ENCODE data around the gene ELAPOR2.
"Not testable (repeated sequence)": the region's sequence is repeated elsewhere in the genome, so short reads cannot be mapped to it uniquely, and the experiment has no call there.

The ELAPOR2 gene, protein sequence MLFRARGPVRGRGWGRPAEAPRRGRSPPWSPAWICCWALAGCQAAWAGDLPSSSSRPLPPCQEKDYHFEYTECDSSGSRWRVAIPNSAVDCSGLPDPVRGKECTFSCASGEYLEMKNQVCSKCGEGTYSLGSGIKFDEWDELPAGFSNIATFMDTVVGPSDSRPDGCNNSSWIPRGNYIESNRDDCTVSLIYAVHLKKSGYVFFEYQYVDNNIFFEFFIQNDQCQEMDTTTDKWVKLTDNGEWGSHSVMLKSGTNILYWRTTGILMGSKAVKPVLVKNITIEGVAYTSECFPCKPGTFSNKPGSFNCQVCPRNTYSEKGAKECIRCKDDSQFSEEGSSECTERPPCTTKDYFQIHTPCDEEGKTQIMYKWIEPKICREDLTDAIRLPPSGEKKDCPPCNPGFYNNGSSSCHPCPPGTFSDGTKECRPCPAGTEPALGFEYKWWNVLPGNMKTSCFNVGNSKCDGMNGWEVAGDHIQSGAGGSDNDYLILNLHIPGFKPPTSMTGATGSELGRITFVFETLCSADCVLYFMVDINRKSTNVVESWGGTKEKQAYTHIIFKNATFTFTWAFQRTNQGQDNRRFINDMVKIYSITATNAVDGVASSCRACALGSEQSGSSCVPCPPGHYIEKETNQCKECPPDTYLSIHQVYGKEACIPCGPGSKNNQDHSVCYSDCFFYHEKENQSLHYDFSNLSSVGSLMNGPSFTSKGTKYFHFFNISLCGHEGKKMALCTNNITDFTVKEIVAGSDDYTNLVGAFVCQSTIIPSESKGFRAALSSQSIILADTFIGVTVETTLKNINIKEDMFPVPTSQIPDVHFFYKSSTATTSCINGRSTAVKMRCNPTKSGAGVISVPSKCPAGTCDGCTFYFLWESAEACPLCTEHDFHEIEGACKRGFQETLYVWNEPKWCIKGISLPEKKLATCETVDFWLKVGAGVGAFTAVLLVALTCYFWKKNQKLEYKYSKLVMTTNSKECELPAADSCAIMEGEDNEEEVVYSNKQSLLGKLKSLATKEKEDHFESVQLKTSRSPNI

GRCh38 chr7:87059525-87060287, at the start of gene ELAPOR2:
TSS of gene ELAPOR2 (minus strand) at chr7:87059654. CDS start at chr7:87059513, 141 bp downstream.
- peak; percentile 84 for DNase-seq

GRCh38 chr7:87107949-87108776, 48.7 kb upstream of the ELAPOR2 start:
- no peak for DNase-seq

GRCh38 chr7:87106974-87107612, 47.6 kb upstream of the ELAPOR2 start:
- DNase-seq: no peak

DNA sequence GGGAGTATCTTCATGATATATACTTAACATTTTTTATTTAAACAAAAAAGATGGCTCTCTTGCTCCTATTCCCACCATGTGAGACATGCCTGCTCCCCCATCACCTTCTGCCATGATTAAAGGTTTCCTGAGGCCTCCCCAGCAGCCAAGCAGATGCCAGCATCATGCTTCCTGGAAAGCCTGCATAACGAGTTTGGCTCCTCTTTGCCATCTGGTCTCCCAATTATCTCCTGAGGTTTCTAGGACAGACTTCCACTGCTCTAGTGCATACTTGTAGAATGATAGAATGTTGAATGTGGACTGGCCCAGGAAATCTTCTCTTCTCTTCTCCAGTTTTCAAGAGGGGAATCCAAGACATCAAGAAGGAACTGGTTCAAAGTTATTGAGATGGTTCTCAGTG, 45.9 kb upstream of the ELAPOR2 start:
- no peak for DNase-seq

DNA sequence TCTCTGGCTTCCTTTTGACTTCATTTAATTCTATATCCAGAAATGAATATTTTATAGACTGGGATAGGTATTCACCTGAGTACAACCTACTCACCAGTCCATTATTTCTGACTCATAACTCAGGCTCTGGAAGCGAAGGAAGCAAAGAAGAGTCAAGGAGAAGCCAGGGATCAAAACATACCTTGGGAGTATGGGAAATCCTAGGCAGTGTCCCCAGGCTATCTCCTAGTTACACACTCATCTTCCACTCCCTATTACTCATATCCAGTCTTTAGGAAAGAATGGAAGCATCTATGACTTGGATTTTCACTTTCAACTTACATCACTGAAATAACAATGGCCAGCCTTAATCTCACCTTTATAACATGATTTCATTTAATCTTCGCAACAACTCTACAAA, 40.9 kb upstream of the ELAPOR2 start:
- DNase-seq: no peak

DNA sequence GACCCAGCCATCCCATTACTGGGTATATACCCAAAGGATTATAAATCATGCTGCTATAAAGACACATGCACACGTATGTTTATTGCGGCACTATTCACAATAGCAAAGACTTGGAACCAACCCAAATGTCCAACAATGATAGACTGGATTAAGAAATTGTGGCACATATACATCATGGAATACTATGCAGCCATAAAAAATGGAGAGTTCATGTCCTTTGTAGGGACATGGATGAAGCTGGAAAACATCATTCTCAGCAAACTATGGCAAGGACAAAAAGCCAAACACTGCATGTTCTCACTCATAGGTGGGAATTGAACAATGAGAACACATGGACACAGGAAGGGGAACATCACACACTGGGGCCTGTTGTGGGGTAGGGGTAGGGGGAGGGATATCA, 37.9 kb upstream of the ELAPOR2 start:
- not testable (repeated sequence) for DNase-seq

- DNase-seq: no peak
These were observed 34.9 kb upstream of the ELAPOR2 start for GRCh38 chr7:87094322-87094721.

DNA sequence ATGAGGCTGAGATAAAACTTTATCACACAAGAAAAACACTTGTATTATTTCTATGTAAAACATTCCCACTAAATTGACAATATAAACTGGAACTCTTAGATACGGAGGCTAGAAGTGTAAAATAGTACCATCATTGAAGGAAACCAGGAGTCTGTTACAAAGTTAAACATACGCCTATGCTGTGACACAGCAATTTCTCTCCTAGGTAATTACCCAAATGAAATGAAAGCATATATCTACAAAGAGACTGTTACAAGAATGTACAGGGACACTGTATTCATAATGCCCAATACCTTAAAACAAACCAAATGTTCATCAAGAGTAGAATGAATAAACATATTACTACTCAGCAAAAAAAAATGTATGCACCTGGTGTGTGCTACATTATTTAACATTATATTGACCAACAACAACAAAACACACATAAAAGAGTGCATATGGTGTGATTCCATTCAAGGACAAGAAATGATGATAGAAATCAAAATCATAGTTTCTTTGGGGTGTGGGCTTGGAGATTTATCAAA, 33.2 kb upstream of the ELAPOR2 start:
- DNase-seq: no peak

- no peak for DNase-seq
These were observed 32.1 kb upstream of the ELAPOR2 start for GRCh38 chr7:87091487-87092066.

GRCh38 chr7:87083865-87084519, 24.5 kb upstream of the ELAPOR2 start:
- no peak for DNase-seq

DNA sequence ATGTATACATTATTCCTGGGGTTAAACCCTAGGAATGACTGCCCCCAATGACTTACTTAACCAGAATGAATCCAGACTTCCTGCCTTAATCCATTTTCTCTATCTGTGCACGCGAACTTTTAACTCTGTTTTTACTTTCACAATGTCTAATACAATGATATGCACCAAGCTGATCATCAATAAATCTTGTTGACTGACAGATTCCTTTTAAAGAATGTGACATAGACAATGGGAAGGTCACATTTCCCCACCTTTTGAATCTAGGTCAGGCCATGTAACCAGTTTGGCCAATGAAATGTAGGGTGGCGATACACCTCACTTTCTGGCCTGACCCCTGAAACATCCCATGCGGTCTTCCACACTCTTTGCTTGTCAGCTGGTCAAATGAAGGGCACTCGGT, 23.2 kb upstream of the ELAPOR2 start:
- no peak for DNase-seq

- no peak for DNase-seq
These were observed 16.4 kb upstream of the ELAPOR2 start for GRCh38 chr7:87075671-87076404.

DNA sequence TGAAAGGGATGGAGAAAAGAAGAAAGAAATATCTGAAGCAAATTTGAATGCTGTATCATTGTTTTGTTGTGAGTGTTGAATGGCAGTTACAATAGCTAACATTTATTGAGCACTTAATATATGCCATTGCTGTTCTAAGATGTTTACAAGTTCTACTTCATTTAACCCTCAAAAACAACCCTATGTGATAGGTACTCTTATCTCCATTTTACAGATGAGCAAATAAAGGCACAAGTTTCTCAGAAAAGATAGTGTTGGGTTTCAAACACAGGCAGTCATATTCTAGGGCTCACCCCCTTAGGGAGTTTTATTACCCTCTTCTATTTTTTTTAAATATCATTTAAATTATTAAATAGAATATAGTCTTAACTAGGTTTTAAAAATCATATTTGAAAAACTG, 8.3 kb upstream of the ELAPOR2 start:
- DNase-seq: no peak

DNA sequence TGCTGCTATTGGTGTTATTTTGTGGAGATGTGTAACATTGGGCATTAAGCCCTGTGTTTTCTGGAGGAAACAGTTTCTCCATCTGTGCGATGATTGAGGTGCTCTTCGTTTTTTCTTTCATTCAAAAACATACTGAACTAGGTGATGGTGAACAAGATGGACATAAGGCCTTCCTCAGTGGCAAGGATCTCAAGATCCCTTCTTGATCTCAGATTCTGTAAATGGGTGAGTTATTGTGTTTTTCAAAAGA, 759 bp upstream of the ELAPOR2 start:
- no peak for DNase-seq

DNA sequence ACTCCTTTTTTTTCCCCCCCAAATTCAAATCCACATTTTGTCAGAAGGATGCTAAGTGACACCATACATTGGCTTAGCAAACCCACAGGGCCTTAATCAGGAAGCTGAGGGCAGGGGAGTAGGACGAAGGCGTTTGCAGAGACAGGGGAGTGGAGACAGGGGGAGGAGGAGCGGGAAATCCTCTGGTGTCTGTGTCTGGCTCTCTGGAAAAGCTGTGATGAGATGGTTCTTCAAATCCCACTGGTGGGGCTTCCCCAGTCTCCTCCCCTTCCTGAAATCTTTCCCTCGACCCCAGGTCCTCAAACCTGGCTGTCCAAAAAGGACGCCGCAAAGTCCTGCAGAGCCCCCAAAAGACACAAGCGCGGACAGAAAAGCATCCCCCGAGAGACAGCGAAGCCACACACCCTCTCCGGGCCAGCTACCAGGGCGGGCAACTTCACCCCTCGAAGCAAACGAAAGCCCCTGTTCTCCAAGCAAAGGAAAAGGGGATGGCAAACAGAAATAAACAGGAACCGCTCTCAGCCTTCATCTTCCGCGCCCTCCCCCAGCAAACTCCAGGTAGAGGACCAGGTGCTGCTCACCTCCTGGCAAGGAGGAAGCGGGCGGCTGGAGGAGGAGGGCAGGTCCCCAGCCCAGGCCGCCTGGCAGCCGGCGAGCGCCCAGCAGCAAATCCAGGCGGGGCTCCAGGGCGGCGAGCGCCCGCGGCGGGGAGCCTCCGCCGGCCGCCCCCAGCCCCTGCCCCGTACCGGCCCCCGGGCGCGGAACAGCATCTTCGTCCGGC, 520 bp downstream of the ELAPOR2 start:
- peak; percentile 23 for DNase-seq

- no peak for DNase-seq
These were observed 2.2 kb downstream of the ELAPOR2 start for GRCh38 chr7:87057210-87057609.

DNA sequence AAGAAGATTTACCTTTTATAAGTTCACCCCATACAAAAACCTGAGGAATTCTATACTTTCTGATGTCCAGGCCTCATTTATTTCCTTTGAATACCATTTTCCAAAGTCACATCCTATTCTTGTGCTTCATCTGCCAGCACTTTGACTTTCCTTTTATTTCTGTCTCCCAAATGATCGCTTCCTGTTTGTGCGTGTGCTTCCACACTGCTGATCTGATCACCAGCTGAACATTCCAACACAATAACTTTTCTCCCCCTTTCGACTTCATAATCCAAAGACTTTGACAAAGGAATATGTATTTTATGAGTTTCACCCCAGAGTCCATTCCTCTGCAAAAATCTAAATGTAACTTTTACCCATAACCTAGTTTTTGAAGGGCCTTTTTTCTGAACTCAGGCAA, 3.1 kb downstream of the ELAPOR2 start:
- no peak for DNase-seq

DNA sequence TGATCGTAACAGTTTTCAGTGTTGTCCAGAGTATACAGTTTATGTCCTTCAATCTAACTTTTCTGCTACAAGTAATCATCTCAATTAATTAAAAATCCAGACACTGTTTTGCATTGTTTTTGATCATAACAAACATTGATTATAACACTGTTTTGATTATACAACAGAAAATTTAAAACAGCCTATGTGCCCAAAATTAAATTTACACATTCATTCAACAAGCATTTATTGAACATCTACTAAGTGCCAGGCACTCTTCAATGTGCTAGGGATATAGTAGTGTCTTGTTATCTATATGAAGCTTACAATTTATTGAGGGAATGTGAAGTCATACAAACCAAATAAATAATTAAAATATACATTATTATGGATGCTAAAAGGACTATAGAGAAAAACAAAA, 10.6 kb downstream of the ELAPOR2 start:
- DNase-seq: no peak

- DNase-seq: no peak
These were observed 13.0 kb downstream of the ELAPOR2 start for GRCh38 chr7:87046456-87046855.
